Fibroblast of villous mesenchyme (primary cell): ENCODE data around the gene SPATA17. TPM values are rescaled to one million over a fixed set of nuclear protein-coding genes. Genes with fewer than 3 reads are reported as not detected.

Source experiments
- DNase-seq: peaks from one replicate; pipeline ENCODE4 v3.0.0-alpha.2; 2010; ENCODE audit warnings: low read depth
- H3K4me3 ChIP-seq: 2 replicates; pipeline ENCODE4 v1.5.1; 2011; ENCODE audit warnings: low read depth, mild to moderate bottlenecking, low read length
- CTCF ChIP-seq: IDR thresholded peaks from 2 replicates; pipeline ENCODE4 v1.5.1; 2012; ENCODE audit warnings: low read depth, mild to moderate bottlenecking, low read length; ENCODE audit not compliant: insufficient read depth
- total RNA-seq: library from RNA; depleted of rRNA; stranded (reverse); fragments of >200 nt; gene quantifications from 2 replicates; pipeline ENCODE4 v1.2.3, GENCODE V29; 2012

Gene SPATA17
- total RNA-seq, 1 donor: 0.86 TPM

GRCh38 chr1:217605390-217605789 lies 25.8 kb upstream of the SPATA17 start:
- TF ChIP-seq CTCF: no peak
- DNase-seq: no peak

GRCh38 chr1:217614200-217614712 lies 16.9 kb upstream of the SPATA17 start:
- DNase-seq: no peak
- H3K4me3 ChIP-seq: no peak overlapping the region
- no peak for TF ChIP-seq CTCF

More at GRCh38 chr1:217605390-217605789, 25.8 kb upstream of the SPATA17 start:
- H3K4me3 ChIP-seq: no peak overlapping the region

- no peak overlapping the region for H3K4me3 ChIP-seq
- no peak for TF ChIP-seq CTCF
- peak; percentile 83 for DNase-seq
Measured at GRCh38 chr1:217617126-217617525, 14.0 kb upstream of the SPATA17 start.

- no peak for TF ChIP-seq CTCF
- no peak overlapping the region for H3K4me3 ChIP-seq
- DNase-seq: no peak
Measured at GRCh38 chr1:217620814-217621213, 10.3 kb upstream of the SPATA17 start.

GRCh38 chr1:217622042-217622441 lies 9.1 kb upstream of the SPATA17 start:
- no peak for DNase-seq
- no peak for TF ChIP-seq CTCF
- no peak overlapping the region for H3K4me3 ChIP-seq

- DNase-seq: no peak
- TF ChIP-seq CTCF: no peak
- no peak overlapping the region for H3K4me3 ChIP-seq
Measured at GRCh38 chr1:217626321-217626720, 4.8 kb upstream of the SPATA17 start.

GRCh38 chr1:217627431-217627830 lies 3.7 kb upstream of the SPATA17 start:
- no peak for DNase-seq
- TF ChIP-seq CTCF: no peak
- no peak overlapping the region for H3K4me3 ChIP-seq
